Transverse colon (tissue), 4 donors: Measurements from ENCODE around the gene UBE2L6. TPM values are rescaled to one million over a fixed set of nuclear protein-coding genes. Genes with fewer than 3 reads are reported as not detected.

Experiments used
- DNase-seq: peaks from one replicate; pipeline ENCODE4 v3.0.0-alpha.2; 2019
- H3K27ac ChIP-seq, 4 donors: fragments of 200-600 bp; sonication (generic); 2 replicates each; pipeline ENCODE4 v1.5.1; 2016 to 2018; ENCODE audit warnings: inconsistent platforms in 4 of 4
- H3K27me3 ChIP-seq: fragments of 200-600 bp; sonication (generic); 2 replicates; pipeline ENCODE4 v1.5.1; 2017; ENCODE audit warnings: inconsistent platforms
- H3K36me3 ChIP-seq, 4 donors: fragments of 200-600 bp; sonication (generic); 2 replicates each; pipeline ENCODE4 v1.5.1; 2017 to 2019; ENCODE audit warnings: inconsistent platforms in 4 of 4
- H3K4me1 ChIP-seq, 4 donors: fragments of 200-600 bp; sonication (generic); 2 replicates each; pipeline ENCODE4 v1.5.1; 2017 to 2020; ENCODE audit warnings: inconsistent platforms in 4 of 4
- H3K4me3 ChIP-seq, 4 donors: fragments of 200-600 bp; sonication (generic); 1 replicate in 1 of 4; 2 replicates in 3 of 4; pipeline versions ENCODE4 v1.5.1 to v1.6.1; 2017 to 2019; ENCODE audit warnings: inconsistent platforms in 4 of 4
- H3K9me3 ChIP-seq, 2 donors: fragments of 200-600 bp; sonication (generic); 2 replicates each; pipeline ENCODE4 v1.5.1; 2017 to 2019; ENCODE audit warnings: inconsistent platforms in 2 of 2
- EP300 ChIP-seq: sonication (generic); formaldehyde crosslinking; IDR thresholded peaks from one replicate; pipeline ENCODE4 v1.6.1; 2017; ENCODE audit warnings: antibody characterized with exemption, low read depth
- POLR2A ChIP-seq: fragments of 450-650 bp; IDR thresholded peaks from one replicate; pipeline ENCODE4 v1.6.1; 2016; ENCODE audit warnings: antibody characterized with exemption, mild to moderate bottlenecking, moderate library complexity
- POLR2AphosphoS5 ChIP-seq, 3 donors: sonication (generic); formaldehyde crosslinking; IDR thresholded peaks; one replicate each; pipeline ENCODE4 v1.6.1; 2016; ENCODE audit warnings: antibody characterized with exemption in 3 of 3
- WGBS, 2 donors: methylation state at CpG; one replicate each; pipeline ENCODE4 v1.1.5; 2018; ENCODE audit warnings: low coverage in 1 of 2; 5-methylcytosine and 5-hydroxymethylcytosine counted together
- in situ Hi-C, 4 donors: fragments of 200-750 bp; cut with MboI; loops; one replicate each; pipeline versions ENCODE4 v1.15.0 to v1.15.1; 2017; ENCODE audit warnings: low sequenced_read_pairs in 3 of 4, low pct_ligation_motif_present in 1 of 4, low pct_unique_long_range_greater_than_20kb in 1 of 4
- intact Hi-C: fragments of 100-400 bp; cut with DNase I; formaldehyde crosslinking; loops from one replicate; pipeline ENCODE4 v1.15.1; 2023; ENCODE audit warnings: low total_unique reads
- total RNA-seq, 4 donors: library from RNA; depleted of rRNA; stranded (reverse); fragments of >200 nt; gene quantifications; one replicate each; pipeline ENCODE4 v1.1.0, GENCODE V29; 2016
- TF ChIP-seq, protein P1 (sequence below), 5 experiments: fragments of 200-600 bp in 3 of 5; fragments of 450-650 bp in 2 of 5; sonication (generic) in 3 of 5; IDR thresholded peaks; 1 replicate in 2 of 5; 2 replicates in 3 of 5; pipeline ENCODE4 v1.5.1; 2016 to 2017; ENCODE audit warnings: antibody characterized with exemption in 5 of 5, inconsistent platforms in 3 of 5, mild to moderate bottlenecking in 2 of 5, moderate library complexity in 1 of 5

The UBE2L6 gene
- total RNA-seq, 4 donors from 2014 or later, result 15.3 to 24.3 (median 20.6) TPM

DNA sequence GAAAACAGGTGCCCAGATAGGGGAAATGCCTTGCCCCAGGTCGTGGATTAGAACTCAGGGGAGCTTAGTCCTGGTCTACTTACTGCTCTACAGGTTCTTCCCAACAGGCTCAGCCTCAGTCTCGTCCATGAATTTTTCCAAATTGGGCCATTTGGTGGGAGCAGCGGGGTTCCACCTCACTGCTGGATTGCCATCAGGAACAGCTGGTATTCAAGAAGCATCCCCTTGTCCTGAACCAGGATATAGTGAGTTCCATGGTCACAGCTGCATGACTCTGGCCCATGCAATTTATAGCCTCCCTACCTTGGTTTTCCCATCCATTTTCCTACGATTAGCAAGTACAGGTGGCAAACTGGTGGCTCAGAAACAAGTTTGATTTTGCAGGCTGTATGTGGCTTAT, 6.6 kb upstream of the UBE2L6 start:
- in situ Hi-C loops (loop anchor here in 2 of 4 donors (5.0 to 25.0 kb wide), 3 partner anchors 61 to 238 kb away; no protein-coding TSS in a partner anchor), intact Hi-C loops (no loop called here)
- 65 to 66% methylated on average over 4 of the region's 4 CpGs for WGBS, 2 donors
- TF ChIP-seq POLR2A (no peak), POLR2AphosphoS5 (IDR thresholded peaks at IDR 0.05) (no peak), EP300 (no peak)
- TF ChIP-seq, protein P1, sequence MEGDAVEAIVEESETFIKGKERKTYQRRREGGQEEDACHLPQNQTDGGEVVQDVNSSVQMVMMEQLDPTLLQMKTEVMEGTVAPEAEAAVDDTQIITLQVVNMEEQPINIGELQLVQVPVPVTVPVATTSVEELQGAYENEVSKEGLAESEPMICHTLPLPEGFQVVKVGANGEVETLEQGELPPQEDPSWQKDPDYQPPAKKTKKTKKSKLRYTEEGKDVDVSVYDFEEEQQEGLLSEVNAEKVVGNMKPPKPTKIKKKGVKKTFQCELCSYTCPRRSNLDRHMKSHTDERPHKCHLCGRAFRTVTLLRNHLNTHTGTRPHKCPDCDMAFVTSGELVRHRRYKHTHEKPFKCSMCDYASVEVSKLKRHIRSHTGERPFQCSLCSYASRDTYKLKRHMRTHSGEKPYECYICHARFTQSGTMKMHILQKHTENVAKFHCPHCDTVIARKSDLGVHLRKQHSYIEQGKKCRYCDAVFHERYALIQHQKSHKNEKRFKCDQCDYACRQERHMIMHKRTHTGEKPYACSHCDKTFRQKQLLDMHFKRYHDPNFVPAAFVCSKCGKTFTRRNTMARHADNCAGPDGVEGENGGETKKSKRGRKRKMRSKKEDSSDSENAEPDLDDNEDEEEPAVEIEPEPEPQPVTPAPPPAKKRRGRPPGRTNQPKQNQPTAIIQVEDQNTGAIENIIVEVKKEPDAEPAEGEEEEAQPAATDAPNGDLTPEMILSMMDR (IDR thresholded peaks at IDR 0.05), result no peak
- Histone ChIP-seq H3K4me1 (peaks cover 0 to 1% (median 0%) of the 10 kb centered on the region in 4 donors), H3K4me3 (no peak overlapping the region), H3K27me3 (no peaks in the 10 kb centered on the region), H3K36me3 (no peaks in the 10 kb centered on the region), H3K27ac (no peak overlapping the region), H3K9me3 (no peaks in the 10 kb centered on the region)
- DNase-seq, result no peak

DNA sequence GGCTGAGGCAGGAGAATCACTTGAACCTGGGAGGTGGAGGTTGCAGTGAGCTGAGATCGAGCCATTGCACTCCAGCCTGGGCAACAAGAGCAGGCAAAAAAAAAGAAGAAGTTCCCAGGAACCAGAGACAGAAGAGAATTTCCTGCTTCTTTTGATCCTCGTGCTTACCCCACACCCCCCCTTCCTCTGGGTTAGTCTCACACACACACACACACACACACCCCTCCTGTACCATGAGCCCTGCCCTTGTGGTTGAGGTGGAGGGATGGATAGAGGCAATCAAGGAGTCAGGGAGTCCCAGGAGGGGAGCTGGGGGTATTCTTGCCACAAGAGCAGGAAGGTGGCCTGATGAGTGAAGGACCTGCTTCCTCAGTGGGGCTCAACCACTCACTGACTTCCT, 4.1 kb upstream of the UBE2L6 start:
- intact Hi-C loops, result no loop called here
- no peak overlapping the region for H3K27ac ChIP-seq
- 57% methylated on average over 2 of the region's 2 CpGs; no CpG with 5 or more reads in 1 of the 2 donors for WGBS, 2 donors

DNA sequence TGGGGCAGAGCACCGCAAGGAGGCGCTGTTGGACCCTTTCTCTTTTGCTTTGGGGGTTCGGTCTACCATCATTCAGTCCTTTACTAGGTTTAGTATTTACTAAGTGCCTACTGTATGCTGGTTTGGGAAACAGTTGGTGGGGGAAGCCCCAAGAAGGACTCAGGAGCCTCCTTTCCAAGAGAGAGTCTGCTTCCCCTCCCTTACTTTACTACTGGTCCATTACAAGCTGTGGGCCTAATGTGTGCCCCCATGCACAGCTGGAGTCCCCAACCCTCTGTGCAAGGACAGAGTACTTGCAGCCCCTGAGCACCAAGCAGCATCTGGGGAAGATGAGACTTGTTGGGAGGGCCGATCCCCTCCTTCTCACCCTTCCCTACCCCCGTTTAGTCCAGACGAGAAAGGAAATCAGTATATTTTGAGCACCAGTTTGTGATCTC, 876 bp upstream of the UBE2L6 start:
- no peak for DNase-seq
- intact Hi-C loops (loop anchor here (1.0 kb wide), 1 partner anchor 73 kb away; no protein-coding TSS in a partner anchor), in situ Hi-C loops (loop anchor here in 2 of 4 donors (10.0 to 25.0 kb wide), 2 partner anchors 76 to 244 kb away; partner anchors contain the start of gene YPEL4 (in 1 of the 2))
- Histone ChIP-seq H3K9me3 (no peaks in the 10 kb centered on the region), H3K4me1 (peaks cover 10 to 27% (median 16%) of the 10 kb centered on the region in 4 donors), H3K36me3 (no peaks in the 10 kb centered on the region), H3K27ac (peak overlapping the region; percentile 82 to 90 (median 88)), H3K4me3 (peak overlapping the region; percentile 70 to 81 (median 76)), H3K27me3 (no peaks in the 10 kb centered on the region)
- 26 to 100% methylated on average over 1 to 6 of the region's 6 CpGs for WGBS, 2 donors
- TF ChIP-seq, protein P1 (IDR thresholded peaks at IDR 0.05), result peak; percentile 84 to 93 (median 89)
- no peak for TF ChIP-seq EP300
- no peak for TF ChIP-seq POLR2A
- TF ChIP-seq POLR2AphosphoS5 (IDR thresholded peaks at IDR 0.05), result no peak

More for the DNA sequence above, 4.1 kb upstream of the UBE2L6 start:
- no peak for DNase-seq
- Histone ChIP-seq H3K9me3 (no peaks in the 10 kb centered on the region), H3K27me3 (no peaks in the 10 kb centered on the region), H3K36me3 (no peaks in the 10 kb centered on the region), H3K4me1 (peaks cover under 1 to 14% (median 10%) of the 10 kb centered on the region in 4 donors), H3K4me3 (no peak overlapping the region)
- TF ChIP-seq POLR2A, result no peak
- no peak for TF ChIP-seq POLR2AphosphoS5 (IDR thresholded peaks at IDR 0.05)
- no peak for TF ChIP-seq EP300
- TF ChIP-seq, protein P1 (IDR thresholded peaks at IDR 0.05), result no peak
- in situ Hi-C loops, result loop anchor here in 2 of 4 donors (5.0 to 25.0 kb wide), 3 partner anchors 63 to 241 kb away; no protein-coding TSS in a partner anchor

DNA sequence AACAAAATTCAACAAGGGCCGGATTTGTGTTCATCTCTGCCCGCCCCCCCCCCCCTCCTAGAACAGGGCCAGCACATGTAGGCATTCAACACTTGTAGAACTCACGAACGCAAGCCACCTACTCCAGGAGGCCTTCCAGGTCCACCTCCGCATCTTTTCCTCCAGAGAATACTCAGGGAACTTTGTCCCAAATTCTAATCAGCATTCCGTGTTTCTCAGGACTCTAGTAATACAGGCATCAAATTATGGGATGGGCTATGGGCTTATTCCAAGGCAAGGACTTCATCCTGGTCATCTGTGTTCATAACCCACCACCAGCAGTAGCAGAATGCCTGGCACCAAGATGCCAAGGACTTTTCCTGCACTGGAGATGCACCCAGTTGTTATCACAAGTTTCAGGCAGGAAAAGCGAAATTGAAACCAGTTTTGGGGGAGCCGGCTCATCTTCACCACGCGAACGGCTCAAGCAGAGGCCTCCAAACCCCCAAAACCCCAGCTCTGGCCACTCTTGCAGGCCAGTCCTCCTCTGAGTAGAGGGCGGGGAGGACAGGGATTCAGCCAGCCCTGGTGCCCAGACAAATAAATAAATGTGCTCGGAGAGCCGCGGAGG, 462 bp downstream of the UBE2L6 start:
- Histone ChIP-seq H3K27ac (peak overlapping the region; percentile 82 to 90 (median 88)), H3K4me3 (peak overlapping the region; percentile 70 to 81 (median 76)), H3K9me3 (no peaks in the 10 kb centered on the region), H3K4me1 (peaks cover 10 to 27% (median 16%) of the 10 kb centered on the region in 4 donors), H3K27me3 (no peaks in the 10 kb centered on the region), H3K36me3 (no peaks in the 10 kb centered on the region)
- intact Hi-C loops (no loop called here), in situ Hi-C loops (loop anchor here in 2 of 4 donors (10.0 to 25.0 kb wide), 2 partner anchors 78 to 245 kb away; partner anchors contain the start of gene YPEL4 (in 1 of the 2))
- TF ChIP-seq EP300 (no peak), POLR2A (no peak)
- DNase-seq, result peak; percentile 34
- 4% methylated on average over 15 of the region's 15 CpGs; no CpG with 5 or more reads in 1 of the 2 donors for WGBS, 2 donors
